Uterus (tissue), 4 donors: ENCODE results near the gene SYDE2. TPM values are rescaled to one million over a fixed set of nuclear protein-coding genes. Genes with fewer than 3 reads are reported as not detected.
"Not testable (repeated sequence)": the region's sequence is repeated elsewhere in the genome, so short reads cannot be mapped to it uniquely, and the experiment has no call there.

Source experiments
- DNase-seq, 2 donors: peaks; one replicate each; pipeline ENCODE4 v3.0.0-alpha.2; 2019 to 2020
- H3K27ac ChIP-seq, 2 donors: fragments of 200-600 bp; sonication (generic); 1 replicate in 1 of 2; 2 replicates in 1 of 2; pipeline ENCODE4 v1.5.1; 2016 to 2018
- H3K27me3 ChIP-seq, 2 donors: fragments of 200-600 bp; sonication (generic); one replicate each; pipeline ENCODE4 v1.5.1; 2018 to 2019; ENCODE audit warnings: control low read depth in 1 of 2
- H3K36me3 ChIP-seq, 2 donors: fragments of 200-600 bp; sonication (generic); one replicate each; pipeline ENCODE4 v1.5.1; 2019; ENCODE audit warnings: control low read depth in 1 of 2
- H3K4me1 ChIP-seq, 2 donors: fragments of 200-600 bp; sonication (generic); one replicate each; pipeline ENCODE4 v1.5.1; 2018 to 2019; ENCODE audit warnings: control low read depth in 1 of 2
- H3K4me3 ChIP-seq, 2 donors: fragments of 200-600 bp; sonication (generic); 1 replicate in 1 of 2; 2 replicates in 1 of 2; pipeline ENCODE4 v1.5.1; 2018 to 2019; ENCODE audit warnings: mild to moderate bottlenecking in 1 of 2
- H3K9me3 ChIP-seq, 2 donors: fragments of 200-600 bp; sonication (generic); one replicate each; pipeline ENCODE4 v1.5.1; 2019; ENCODE audit warnings: control low read depth in 1 of 2
- CTCF ChIP-seq, 4 experiments: fragments of 200-600 bp in 2 of 4; fragments of 450-650 bp in 2 of 4; sonication (generic) in 2 of 4; IDR thresholded peaks; one replicate each; pipeline ENCODE4 v1.5.1; 2016 to 2019; ENCODE audit warnings: antibody characterized with exemption in 4 of 4, mild to moderate bottlenecking in 2 of 4, moderate library complexity in 1 of 4
- POLR2A ChIP-seq, 2 donors: fragments of 450-650 bp; IDR thresholded peaks; one replicate each; pipeline ENCODE4 v1.6.1; 2016; ENCODE audit warnings: antibody characterized with exemption in 2 of 2, mild to moderate bottlenecking in 1 of 2, moderate library complexity in 1 of 2
- intact Hi-C: fragments of 100-400 bp; cut with DNase I; formaldehyde crosslinking; loops from one replicate; pipeline ENCODE4 v1.15.1; 2023; ENCODE audit warnings: low total_unique reads
- total RNA-seq, 4 donors: library from RNA; depleted of rRNA in 3 of 4; stranded (reverse); fragments of >200 nt in 3 of 4; gene quantifications; one replicate each; pipeline versions ENCODE4 v1.1.0 to v1.2.4, GENCODE V29; 2014 to 2023
- donor health status: DM: yes; HTN: yes; CAD: no.

The SYDE2 gene
- total RNA-seq, 4 donors from 2014 or later = 5.3 to 24.3 (median 14.6) TPM

DNA sequence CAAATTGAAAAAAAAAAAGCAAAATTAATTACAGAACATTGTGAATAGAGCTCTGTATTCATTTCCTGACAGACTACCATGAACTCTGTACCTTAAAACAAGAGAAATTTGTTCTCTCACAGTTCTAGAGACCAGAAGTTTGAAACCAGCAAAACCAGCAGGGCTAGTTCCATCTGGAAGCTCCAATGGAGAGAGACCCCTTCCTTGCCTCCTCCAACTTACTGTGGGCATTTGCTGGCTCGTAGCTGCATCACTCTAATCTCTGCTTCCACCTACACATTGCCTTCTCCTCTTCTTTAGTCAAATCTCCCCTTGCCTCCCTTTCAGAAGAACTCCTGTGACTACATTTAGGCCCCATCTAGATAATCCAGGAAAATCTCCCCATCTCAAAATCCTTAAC is 56.5 kb downstream of the SYDE2 start:
- H3K9me3 ChIP-seq = no peaks in the 10 kb centered on the region
- no peak overlapping the region for H3K27ac ChIP-seq
- TF ChIP-seq CTCF (IDR thresholded peaks at IDR 0.05) (no peak), POLR2A (IDR thresholded peaks at IDR 0.05) (no peak)
- intact Hi-C loops = no loop called here
- H3K36me3 ChIP-seq = no peaks in the 10 kb centered on the region
- H3K4me3 ChIP-seq = no peak overlapping the region
- H3K4me1 ChIP-seq = no peaks in the 10 kb centered on the region
- no peak for DNase-seq
- H3K27me3 ChIP-seq = no peaks in the 10 kb centered on the region

DNA sequence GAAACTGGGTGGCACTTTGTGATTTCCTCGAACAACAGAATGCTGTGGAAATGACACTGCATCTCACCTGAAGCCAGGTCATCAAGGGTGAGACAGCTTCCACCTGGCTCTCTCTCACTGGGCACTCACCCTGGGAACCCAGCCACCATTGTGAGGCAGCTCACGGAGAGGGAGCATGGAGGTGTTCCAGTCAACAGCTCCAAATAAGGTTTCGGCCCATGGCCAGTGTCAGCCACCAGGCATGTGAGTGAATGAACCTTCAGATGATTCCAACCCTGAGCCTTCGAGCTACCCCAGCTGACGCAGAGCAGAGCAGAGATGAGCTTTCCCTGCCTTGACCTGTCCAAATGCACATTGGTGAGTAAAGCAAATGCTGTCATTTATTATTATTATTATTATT is 58.1 kb downstream of the SYDE2 start:
- intact Hi-C loops = no loop called here
- TF ChIP-seq POLR2A (IDR thresholded peaks at IDR 0.05) (no peak), CTCF (IDR thresholded peaks at IDR 0.05) (no peak)
- Histone ChIP-seq H3K4me1 (no peaks in the 10 kb centered on the region), H3K9me3 (no peaks in the 10 kb centered on the region), H3K27me3 (no peaks in the 10 kb centered on the region), H3K4me3 (no peak overlapping the region), H3K27ac (no peak overlapping the region), H3K36me3 (no peaks in the 10 kb centered on the region)
- DNase-seq = no peak

DNA sequence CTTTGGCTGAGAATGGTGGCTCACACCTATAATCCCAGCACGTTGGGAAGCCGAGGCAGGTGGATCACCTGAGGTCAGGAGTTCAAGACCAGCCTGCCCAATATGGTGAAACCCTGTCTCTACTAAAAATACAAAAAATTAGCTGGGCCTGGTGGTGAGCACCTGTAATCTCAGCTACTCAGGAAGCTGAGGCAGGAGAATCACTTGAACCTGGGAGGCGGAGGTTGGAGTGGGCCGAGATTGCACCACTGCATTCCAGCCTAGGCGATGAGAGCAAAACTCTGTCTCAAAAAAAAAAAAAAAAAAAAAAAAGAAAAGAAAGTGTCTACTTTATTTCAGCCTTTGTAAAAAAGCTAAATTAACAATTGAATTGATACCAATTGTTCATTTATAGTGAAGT is 62.4 kb downstream of the SYDE2 start:
- H3K36me3 ChIP-seq, H3K4me3 ChIP-seq, DNase-seq, H3K27ac ChIP-seq, intact Hi-C loops, H3K9me3 ChIP-seq, H3K27me3 ChIP-seq, H3K4me1 ChIP-seq: not testable (repeated sequence)

GRCh38 chr1:85137660-85138059 is 63.2 kb downstream of the SYDE2 start:
- no peaks in the 10 kb centered on the region for H3K9me3 ChIP-seq
- H3K4me3 ChIP-seq = no peak overlapping the region
- no peak overlapping the region for H3K27ac ChIP-seq
- no peak for DNase-seq
- no peak for TF ChIP-seq CTCF (IDR thresholded peaks at IDR 0.05)
- no peak for TF ChIP-seq POLR2A (IDR thresholded peaks at IDR 0.05)
- intact Hi-C loops = no loop called here
- H3K36me3 ChIP-seq = no peaks in the 10 kb centered on the region
- H3K27me3 ChIP-seq = no peaks in the 10 kb centered on the region
- no peaks in the 10 kb centered on the region for H3K4me1 ChIP-seq

- Histone ChIP-seq H3K36me3 (no peaks in the 10 kb centered on the region), H3K27ac (no peak overlapping the region), H3K4me1 (no peaks in the 10 kb centered on the region), H3K27me3 (no peaks in the 10 kb centered on the region), H3K4me3 (no peak overlapping the region), H3K9me3 (no peaks in the 10 kb centered on the region)
- intact Hi-C loops = no loop called here
- TF ChIP-seq CTCF (IDR thresholded peaks at IDR 0.05) (no peak), POLR2A (IDR thresholded peaks at IDR 0.05) (no peak)
- no peak for DNase-seq
Measured at GRCh38 chr1:85135392-85135798, 65.4 kb downstream of the SYDE2 start.
